HepG2 (cell line): Measurements from ENCODE around the gene PLSCR2. TPM values are rescaled to one million over a fixed set of nuclear protein-coding genes. Genes with fewer than 3 reads are reported as not detected.
A peak's percentile ranks its signal among the peaks of the same experiment; 100 is the strongest.

Source experiments
- ATAC-seq: fragments of 200-7000 bp; cut with Tn5 transposase; 3 replicates; pipeline ENCODE4 v1.9.1; 2020; ENCODE audit warnings: mild to moderate bottlenecking, moderate library complexity
- BruUV-seq: library from RNA; stranded (reverse); fragments of 400-500 nt; replicated peaks from 2 replicates; lab custom pipeline; 2021; lab: Mats Ljungman, UMichigan
- CTCF ChIA-PET: fragments of 300-600 bp; formaldehyde crosslinking; extraction: SDS; loops from one replicate; lab custom pipeline; 2021; ENCODE audit warnings: low total read pairs, inconsistent platforms, low intra/inter-chr PET ratio; lab: Yijun Ruan, JAX
- POLR2A ChIA-PET: fragments of 350-600 bp; sonication (Branson Sonifier 250); formaldehyde crosslinking; loops from one replicate; lab custom pipeline; 2020; ENCODE audit warnings: antibody characterized with exemption, inconsistent platforms; lab: Yijun Ruan, JAX
- DNase-seq: peaks from one replicate; pipeline ENCODE4 v3.0.0-alpha.2; 2015; ENCODE audit warnings: low spot score
- FAIRE-seq: peaks from 3 replicates; lab custom pipeline; 2011; peaks lifted over from hg19 to GRCh38; lab: Jason Lieb, UNC
- H2AFZ ChIP-seq: one replicate; pipeline ENCODE4 v1.6.1; 2011; ENCODE audit warnings: low read length, inconsistent platforms
- H3K27ac ChIP-seq: fragments of 300-600 bp; 3 replicates; pipeline ENCODE4 v1.8.0; 2011; ENCODE audit warnings: mixed run types, mild to moderate bottlenecking, mixed read lengths, low read length, inconsistent platforms; ENCODE audit not compliant: insufficient read depth; ENCODE audit errors: extremely low read length
- H3K27me3 ChIP-seq, 2 experiments: fragments of 200-600 bp in 1 of 2; 2 replicates in 1 of 2; 3 replicates in 1 of 2; pipeline versions ENCODE4 v1.6.0 to v1.8.0; 2011; ENCODE audit warnings: low read length in 2 of 2, mild to moderate bottlenecking in 2 of 2, moderate library complexity in 2 of 2, inconsistent platforms in 1 of 2; ENCODE audit not compliant: insufficient read depth in 2 of 2, control insufficient read depth in 1 of 2
- H3K36me3 ChIP-seq, 2 experiments: fragments of 200-600 bp in 1 of 2; replicated peaks in 1 of 2; 2 replicates in 1 of 2; 3 replicates in 1 of 2; pipeline versions ENCODE4 v1.5.1 to v1.8.0; 2011; ENCODE audit warnings: low read length in 2 of 2, inconsistent platforms in 1 of 2; ENCODE audit not compliant: insufficient read depth in 2 of 2, control insufficient read depth in 1 of 2
- H3K4me1 ChIP-seq: 2 replicates; pipeline ENCODE4 v1.5.1; 2012; ENCODE audit warnings: low read length, inconsistent platforms; ENCODE audit not compliant: insufficient read depth
- H3K4me2 ChIP-seq: 2 replicates; pipeline ENCODE4 v1.6.0; 2011; ENCODE audit warnings: low read depth, low read length, inconsistent platforms
- H3K4me3 ChIP-seq, 3 experiments: fragments of 200-600 bp in 1 of 3; sonication (generic), shearing (Covaris generic) in 1 of 3; replicated peaks in 1 of 3; 2 replicates each; pipeline ENCODE4 v1.5.1; 2011 to 2016; ENCODE audit warnings: low read length in 3 of 3, inconsistent platforms in 2 of 3, low read depth in 2 of 3, mild to moderate bottlenecking in 2 of 3, control low read depth in 1 of 3, mixed read lengths in 1 of 3; ENCODE audit not compliant: insufficient read depth in 1 of 3
- H3K79me2 ChIP-seq: one replicate; pipeline ENCODE4 v1.6.1; 2011; ENCODE audit warnings: low read length, inconsistent platforms; ENCODE audit not compliant: insufficient read depth
- H3K9ac ChIP-seq: 2 replicates; pipeline ENCODE4 v1.6.0; 2011; ENCODE audit warnings: mild to moderate bottlenecking, low read depth, low read length, inconsistent platforms; ENCODE audit not compliant: insufficient read depth
- H3K9me3 ChIP-seq: 2 replicates; pipeline ENCODE4 v1.5.1; 2012; ENCODE audit warnings: mild to moderate bottlenecking, low read length
- H4K20me1 ChIP-seq: 2 replicates; pipeline ENCODE4 v1.6.0; 2011; ENCODE audit warnings: inconsistent platforms, mild to moderate bottlenecking, low read length, moderate library complexity; ENCODE audit not compliant: insufficient read depth
- ATF7-NPFF ChIP-seq: sonication (generic); formaldehyde crosslinking; IDR thresholded peaks from 2 replicates; pipeline ENCODE4 v1.8.1; 2023; ENCODE audit warnings: mild to moderate bottlenecking, low read depth, missing genetic modification reagents, moderate library complexity
- CBX1 ChIP-seq: IDR thresholded peaks from one replicate; pipeline ENCODE4 v1.6.1; 2016; ENCODE audit warnings: antibody characterized with exemption, low read depth
- ESRRA ChIP-seq: sonication (generic); formaldehyde crosslinking; IDR thresholded peaks from 2 replicates; pipeline ENCODE4 v1.5.1; 2020; ENCODE audit warnings: mild to moderate bottlenecking, low read depth, missing genetic modification reagents
- FIP1L1 ChIP-seq: fragments of 200-400 bp; formaldehyde crosslinking; IDR thresholded peaks from 2 replicates; pipeline ENCODE4 v1.6.1; 2018; ENCODE audit warnings: low read depth, mild to moderate bottlenecking, low read length, moderate library complexity, borderline replicate concordance; ENCODE audit not compliant: insufficient read depth
- IRF9 ChIP-seq: sonication (generic); formaldehyde crosslinking; IDR thresholded peaks from 2 replicates; pipeline ENCODE4 v1.8.0; 2022; ENCODE audit warnings: missing genetic modification reagents, mild to moderate bottlenecking, borderline replicate concordance
- KAT2B ChIP-seq: fragments of 150-350 bp; IDR thresholded peaks from 2 replicates; pipeline ENCODE4 v1.6.1; 2014; ENCODE audit warnings: low read depth, low read length, borderline replicate concordance
- POGZ ChIP-seq: sonication (generic); formaldehyde crosslinking; IDR thresholded peaks from 2 replicates; pipeline ENCODE4 v1.4.0; 2020; ENCODE audit warnings: mild to moderate bottlenecking, missing genetic modification reagents
- SP5 ChIP-seq: IDR thresholded peaks from 2 replicates; pipeline ENCODE4 v1.6.1; 2016; ENCODE audit warnings: low read depth, borderline replicate concordance
- SRY ChIP-seq: sonication (generic); formaldehyde crosslinking; IDR thresholded peaks from 2 replicates; pipeline ENCODE4 v1.8.0; 2022; ENCODE audit warnings: mild to moderate bottlenecking, missing genetic modification reagents
- TFE3 ChIP-seq: IDR thresholded peaks from 2 replicates; pipeline ENCODE4 v1.6.1; 2016
- TP53 ChIP-seq: sonication (generic); formaldehyde crosslinking; conservative IDR thresholded peaks from 2 replicates; pipeline ENCODE4 v1.4.0; 2020; ENCODE audit warnings: missing genetic modification reagents
- ZBED4 ChIP-seq: sonication (generic); formaldehyde crosslinking; IDR thresholded peaks from 2 replicates; pipeline ENCODE4 v1.4.0; 2020; ENCODE audit warnings: missing genetic modification reagents, borderline replicate concordance
- ZNF30 ChIP-seq: sonication (generic); formaldehyde crosslinking; IDR thresholded peaks from 2 replicates; pipeline ENCODE4 v1.5.0; 2020; ENCODE audit warnings: mild to moderate bottlenecking, missing genetic modification reagents
- ZNF501 ChIP-seq: sonication (generic); formaldehyde crosslinking; IDR thresholded peaks from 2 replicates; pipeline ENCODE4 v1.5.1; 2020; ENCODE audit warnings: mild to moderate bottlenecking, moderate library complexity, missing genetic modification reagents
- ZNF550 ChIP-seq: sonication (generic); formaldehyde crosslinking; IDR thresholded peaks from 2 replicates; pipeline ENCODE4 v1.4.0; 2020; ENCODE audit warnings: mild to moderate bottlenecking, missing genetic modification reagents, borderline replicate concordance
- ZNF672 ChIP-seq: sonication (generic); formaldehyde crosslinking; IDR thresholded peaks from 2 replicates; pipeline ENCODE4 v1.8.1; 2022; ENCODE audit warnings: missing genetic modification reagents
- WGBS: methylation state at CpG from one replicate; pipeline ENCODE4 v1.1.6; 2017; ENCODE audit warnings: low lambda C conversion rate; 5-methylcytosine and 5-hydroxymethylcytosine counted together
- in situ Hi-C: cut with HindIII; loops from 2 replicates; pipeline ENCODE4 v1.10.0; 2017; ENCODE audit warnings: low pct_unique_long_range_greater_than_20kb; ENCODE audit not compliant: extremely low pct_ligation_motif_present
- intact Hi-C: fragments of 100-400 bp; cut with micrococcal nuclease; formaldehyde crosslinking; loops from one replicate; pipeline ENCODE4 v1.10.0; 2022; ENCODE audit not compliant: unreplicated experiment
- polyA plus RNA-seq, 8 experiments: library from polyadenylated mRNA; depleted of rRNA in 3 of 8; stranded (reverse) in 7 of 8; unstranded in 1 of 8; fragments of >200 nt; fragmentation: Illumina TruSeq in 4 of 8; extraction: Trizol in 4 of 8; gene quantifications; 2 replicates each; pipeline versions ENCODE4 v1.2.1 to v1.2.3, GENCODE V29; 2011 to 2016; ENCODE audit warnings: low read depth in 4 of 8, missing spikeins in 1 of 8, mixed read lengths in 1 of 8; ENCODE audit not compliant: insufficient read depth in 1 of 8
- total RNA-seq, 5 experiments: library from RNA; depleted of rRNA; stranded (reverse); fragments of >200 nt; fragmentation: Illumina TruSeq; extraction: Trizol; gene quantifications; 2 replicates each; pipeline ENCODE4 v1.2.3, GENCODE V29; 2016; ENCODE audit warnings: low read depth in 1 of 5

The PLSCR2 gene
- total and polyA plus RNA-seq, 2 of the 13 experiments (the other 11 are each of a cell fraction or from before 2014, with no cell fraction given), result not detected

GRCh38 chr3:146511402-146512134 lies 42.2 kb upstream of the PLSCR2 start:
- intact Hi-C loops, result no loop called here
- DNase-seq, result no peak

More at GRCh38 chr3:146511402-146512134, 42.2 kb upstream of the PLSCR2 start:
- peak overlapping the region; percentile 26 for H3K27ac ChIP-seq
- H3K27me3 ChIP-seq, result no peaks in the 10 kb centered on the region
- no TSS peak for BruUV-seq
- H3K9me3 ChIP-seq, result no peaks in the 10 kb centered on the region
- H4K20me1 ChIP-seq, result no peaks in the 10 kb centered on the region
- H3K4me2 ChIP-seq, result no peak overlapping the region
- H2AFZ ChIP-seq, result no peak overlapping the region
- ChIA-PET CTCF (no interaction called here), POLR2A (interaction anchor here (1.5 kb wide), 1 partner anchor 27 kb away, joined by 3 read pairs; no protein-coding TSS in a partner anchor)
- peak; percentile 73 for ATAC-seq
- no peak overlapping the region for H3K4me3 ChIP-seq
- H3K79me2 ChIP-seq, result no peaks in the 10 kb centered on the region
- H3K4me1 ChIP-seq, result peaks cover 16% of the 10 kb centered on the region
- no peak overlapping the region for H3K9ac ChIP-seq
- no peaks in the 10 kb centered on the region; a peak in 1 of 5 replicates for H3K36me3 ChIP-seq
- in situ Hi-C loops, result no loop called here
- TF ChIP-seq IRF9 (CRISPR knock-in tag), result no peak
- no peak for TF ChIP-seq ATF7-NPFF
- no peak for TF ChIP-seq ZBED4 (CRISPR knock-in tag)
- no peak for TF ChIP-seq ZNF672 (CRISPR knock-in tag)
- no peak for TF ChIP-seq KAT2B
- no peak for TF ChIP-seq POGZ (CRISPR knock-in tag)
- TF ChIP-seq CBX1, result no peak
- TF ChIP-seq FIP1L1, result no peak
- TF ChIP-seq ZNF550 (CRISPR knock-in tag), result no peak
- no peak for TF ChIP-seq TP53 (CRISPR knock-in tag)
- no peak for TF ChIP-seq ESRRA (CRISPR knock-in tag)
- no peak for TF ChIP-seq ZNF501 (CRISPR knock-in tag)
- TF ChIP-seq SRY (CRISPR knock-in tag), result no peak
- no peak for TF ChIP-seq ZNF30 (CRISPR knock-in tag)
- no peak for TF ChIP-seq TFE3
- no peak for TF ChIP-seq SP5 (CRISPR knock-in tag)
- FAIRE-seq, result no peak
- 69% methylated on average over 3 of the region's 3 CpGs for WGBS
